ENCODE results near the gene PHF19.

- TF ChIP-seq ZNF384 (IDR thresholded peaks at IDR 0.05) (no peak), ARNT (IDR thresholded peaks at IDR 0.05) (no peak), FOXA1 (IDR thresholded peaks at IDR 0.05) (no peak), HDGF (IDR thresholded peaks at IDR 0.05; ENCODE audit: borderline replicate concordance) (no peak), CTBP1 (IDR thresholded peaks at IDR 0.05; ENCODE audit: borderline replicate concordance) (no peak), FOXM1 (IDR thresholded peaks at IDR 0.05; ENCODE audit: borderline replicate concordance) (no peak), TARDBP (IDR thresholded peaks at IDR 0.05) (no peak), SUZ12 (IDR thresholded peaks at IDR 0.05) (no peak)
Measured at GRCh38 chr9:120905315-120906164, 28.6 kb upstream of the PHF19 start.

Data from HEK293T (cell line).